Measurements from ENCODE around the gene KLHL34.

KLHL34 gene

GRCh38 chrX:21655901-21656586 is 2.1 kb downstream of the KLHL34 start:
- DNase-seq (ENCODE audit: low spot score), result no peak

GRCh38 chrX:21645886-21646285 is 12.2 kb downstream of the KLHL34 start:
- DNase-seq (ENCODE audit: low spot score), result no peak

DNA sequence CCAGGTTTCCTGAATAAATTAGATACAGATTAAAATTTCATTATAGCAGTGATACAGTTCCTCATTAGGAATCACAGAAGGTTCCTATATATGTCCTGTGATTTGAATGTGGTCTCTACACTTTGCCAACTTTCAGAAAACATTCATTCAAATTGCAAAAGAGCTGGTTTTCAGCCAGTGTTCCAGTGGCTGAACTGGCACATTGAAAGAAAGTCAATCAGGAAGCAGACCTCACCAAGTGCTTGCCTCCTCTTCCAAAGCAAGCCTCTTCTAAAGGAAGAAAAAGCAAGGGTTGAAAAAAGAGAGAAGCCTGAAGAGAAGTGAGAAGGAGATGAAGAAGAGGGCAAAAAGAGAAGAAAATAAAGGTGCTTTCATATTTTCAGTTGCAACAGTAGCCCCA is 12.7 kb downstream of the KLHL34 start:
- no peak for DNase-seq (ENCODE audit: low spot score)

GRCh38 chrX:21639775-21640174 is 18.4 kb downstream of the KLHL34 start:
- DNase-seq (ENCODE audit: low spot score), result no peak

DNA sequence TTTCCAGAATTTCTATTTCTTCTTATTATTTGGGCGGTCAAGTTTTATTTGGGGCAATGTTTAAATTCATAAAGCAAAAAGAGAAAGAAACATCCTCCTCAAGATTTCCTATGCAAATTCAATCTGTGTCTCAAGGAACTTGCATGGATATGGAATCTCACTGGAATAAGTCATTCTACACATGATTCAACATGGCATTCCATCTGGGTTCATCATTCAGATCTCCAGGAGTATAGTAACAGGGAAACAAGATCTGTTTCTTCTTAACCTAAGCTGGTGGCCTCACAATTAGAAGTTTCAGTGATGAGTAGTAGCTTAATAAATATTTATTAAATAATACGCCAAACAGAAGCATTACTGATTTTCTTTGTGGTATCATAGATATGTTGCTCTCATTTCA is 19.8 kb downstream of the KLHL34 start:
- DNase-seq (ENCODE audit: low spot score), result no peak

- DNase-seq (ENCODE audit: low spot score), result no peak
Measured at GRCh38 chrX:21632027-21632426, 26.1 kb downstream of the KLHL34 start.

DNA sequence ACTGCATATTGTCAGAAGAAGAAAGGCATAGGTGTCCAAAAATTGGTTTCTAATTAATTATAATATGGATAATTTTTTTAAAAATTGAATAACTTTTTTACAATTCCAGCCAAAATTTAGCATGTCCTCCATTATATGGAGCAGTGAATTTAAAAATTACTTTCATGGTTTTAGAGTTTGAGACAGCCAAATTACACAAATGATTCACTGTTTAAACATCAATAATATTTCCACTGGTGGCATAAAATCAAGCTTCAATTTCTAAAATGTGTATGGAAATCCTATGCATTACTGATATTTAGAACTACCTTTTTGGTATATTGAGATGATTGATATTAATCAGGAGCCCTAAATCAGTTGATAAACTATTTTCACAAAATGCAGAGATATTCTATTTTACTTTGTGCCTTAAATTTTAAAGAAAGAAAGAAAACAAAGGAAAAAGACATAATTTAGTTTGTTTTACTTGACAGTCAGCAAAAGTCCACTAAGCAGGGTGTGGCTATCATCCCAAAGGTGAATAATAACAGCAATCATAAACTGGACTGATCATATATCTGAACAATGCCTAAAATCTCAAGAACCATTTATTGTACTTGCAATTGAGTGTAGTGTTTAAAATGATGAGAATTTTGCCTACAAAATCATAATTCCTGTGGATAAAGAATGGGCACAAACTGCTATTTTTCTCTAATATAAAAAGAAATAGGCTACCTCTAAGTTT is 34.2 kb downstream of the KLHL34 start:
- DNase-seq (ENCODE audit: low spot score), result no peak

DNA sequence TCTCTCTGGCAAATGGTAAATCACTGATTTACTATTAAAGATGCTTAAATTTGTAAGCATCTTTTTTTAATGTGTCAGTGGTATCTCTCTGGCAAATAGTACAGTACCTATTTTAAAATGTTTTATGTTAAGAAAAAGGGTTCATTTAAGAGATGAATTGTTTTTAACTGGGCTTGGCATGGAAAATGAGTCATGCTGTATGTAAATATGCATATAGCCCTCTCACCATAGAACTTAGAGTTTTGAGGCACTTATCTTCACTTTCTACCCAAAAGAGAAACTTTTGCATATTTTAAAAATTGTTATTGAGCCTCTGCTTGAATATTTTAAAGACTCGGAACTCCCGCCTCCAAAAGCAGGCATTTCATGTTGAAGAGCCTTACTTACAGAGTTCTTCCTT is 37.9 kb downstream of the KLHL34 start:
- no peak for DNase-seq (ENCODE audit: low spot score)

- DNase-seq (ENCODE audit: low spot score), result no peak
Measured at GRCh38 chrX:21616386-21616785, 41.7 kb downstream of the KLHL34 start.

GRCh38 chrX:21612154-21612553 is 46.0 kb downstream of the KLHL34 start:
- no peak for DNase-seq (ENCODE audit: low spot score)

- no peak for DNase-seq (ENCODE audit: low spot score)
Measured at GRCh38 chrX:21610168-21610567, 48.0 kb downstream of the KLHL34 start.

- no peak for DNase-seq (ENCODE audit: low spot score)
Measured at GRCh38 chrX:21606002-21606401, 52.1 kb downstream of the KLHL34 start.
